CD4-positive, alpha-beta T cell treated with Interferon alpha-2 for 1 hour (primary cell): ENCODE data around the gene STARD5.
A peak's percentile ranks its signal among the peaks of the same experiment; 100 is the strongest.

Experiments
- DNase-seq, 2 donors: peaks; one replicate each; pipeline ENCODE4 v3.0.0-alpha.2; 2020 to 2022

STARD5 gene

DNA sequence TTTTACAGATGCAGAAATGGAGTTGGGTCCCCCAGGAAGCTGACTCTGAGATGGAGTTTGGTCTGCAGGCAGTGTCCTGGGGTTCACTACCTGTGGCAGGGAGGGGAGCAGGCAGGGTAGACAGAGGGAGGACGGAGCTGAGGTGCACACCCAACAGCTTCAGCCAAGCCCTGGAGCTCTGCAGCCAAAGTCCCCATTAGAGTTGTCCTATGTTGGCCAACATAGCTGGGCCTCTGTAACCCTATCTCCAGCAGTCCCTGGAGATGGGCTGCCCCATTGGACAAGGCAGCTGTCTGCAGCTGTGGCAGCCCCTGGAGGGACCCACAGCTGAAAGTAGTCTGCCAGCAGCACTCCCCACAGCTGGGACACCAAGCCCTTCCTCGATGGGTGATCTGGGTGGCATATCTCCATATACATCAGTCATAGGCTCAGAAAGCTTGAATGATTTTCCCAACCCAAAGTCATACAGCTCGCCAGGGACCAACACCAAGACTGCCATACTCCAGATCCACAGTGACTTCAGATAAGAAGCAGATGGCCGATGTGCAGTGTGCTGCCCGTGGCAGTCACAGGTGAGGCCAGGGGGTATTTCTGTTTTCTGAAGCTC is 31.9 kb downstream of the STARD5 start:
- no peak for DNase-seq

DNA sequence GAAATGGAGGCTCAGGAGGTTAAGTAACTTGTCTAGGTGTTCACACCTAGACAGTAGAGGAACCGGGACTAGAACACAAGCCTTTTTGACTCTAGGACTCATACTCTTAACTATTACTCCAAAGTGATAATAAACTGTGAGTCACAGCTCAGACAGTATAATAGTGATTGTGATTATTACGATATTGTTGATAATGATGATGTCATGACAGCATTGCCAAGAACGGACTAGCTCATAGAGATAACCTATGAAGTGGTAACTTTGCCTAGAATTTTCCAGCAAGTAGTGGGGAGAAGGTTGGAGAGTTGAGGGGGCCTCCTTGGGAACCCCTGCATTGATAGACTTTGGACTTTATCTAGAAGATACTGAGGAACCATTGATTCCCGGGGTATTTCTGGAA is 34.0 kb downstream of the STARD5 start:
- DNase-seq = no peak

DNA sequence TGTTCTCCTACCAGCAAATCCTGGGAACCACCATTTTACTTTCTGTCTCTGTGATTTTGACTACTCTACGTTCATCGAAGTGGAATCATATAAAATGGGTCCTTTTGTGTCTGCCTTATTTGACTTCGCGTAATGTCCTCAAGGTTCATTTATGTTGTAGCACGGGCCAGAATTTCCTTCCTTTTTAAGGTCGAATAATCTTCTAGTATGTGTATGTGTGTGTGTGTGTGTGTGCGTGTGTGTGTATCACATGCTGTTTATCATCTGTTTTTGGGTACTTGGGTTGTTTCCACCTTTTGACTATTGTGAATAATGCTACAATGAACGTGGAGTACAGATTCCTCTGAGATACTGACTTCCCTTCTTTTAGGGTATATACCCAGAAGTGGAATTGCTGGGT is 35.3 kb downstream of the STARD5 start:
- no peak for DNase-seq

DNA sequence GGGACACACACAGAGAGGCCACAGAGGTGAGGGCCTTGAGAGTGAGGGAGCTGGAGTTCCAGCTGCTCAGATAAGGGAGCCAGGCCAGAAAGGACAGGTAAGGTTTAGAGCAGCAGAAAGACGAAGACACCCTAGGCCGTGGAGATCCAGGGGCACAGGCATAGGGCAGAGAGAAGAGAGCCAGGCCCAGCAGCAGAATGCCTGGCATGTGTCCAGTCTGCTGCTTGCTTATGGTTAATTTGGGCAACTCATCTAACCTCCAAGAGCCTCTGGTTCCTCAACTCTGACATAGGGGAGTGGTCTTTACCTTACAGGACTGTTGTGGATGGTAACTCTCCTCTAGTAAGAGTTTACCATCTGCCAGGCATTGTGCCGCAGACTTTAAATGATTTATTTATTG is 35.9 kb downstream of the STARD5 start:
- no peak for DNase-seq

DNA sequence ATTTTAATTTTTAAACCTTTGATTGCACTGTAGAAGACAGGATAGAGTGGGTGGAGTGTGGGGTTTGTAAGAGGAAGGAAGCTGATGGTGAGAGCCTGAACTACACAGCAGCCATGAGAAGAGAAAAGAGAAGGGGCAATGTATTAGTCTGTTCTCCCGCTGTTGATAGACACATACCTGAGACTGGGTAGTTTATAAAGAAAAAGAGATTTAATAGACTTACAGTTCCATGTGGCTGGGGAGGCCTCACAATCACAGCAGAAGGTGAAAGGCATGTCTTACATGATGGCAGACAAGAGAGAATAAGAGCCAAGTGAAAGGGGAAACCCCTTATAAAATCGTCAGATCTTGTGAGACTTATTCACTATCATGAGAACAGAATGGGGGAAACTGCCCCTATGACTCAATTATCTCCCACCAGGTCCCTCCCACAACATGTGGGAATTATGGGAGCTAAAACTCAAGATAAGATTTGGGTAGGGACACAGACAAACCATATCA is 37.3 kb downstream of the STARD5 start:
- peak in 1 of 2 donors; percentile 51 for DNase-seq

DNA sequence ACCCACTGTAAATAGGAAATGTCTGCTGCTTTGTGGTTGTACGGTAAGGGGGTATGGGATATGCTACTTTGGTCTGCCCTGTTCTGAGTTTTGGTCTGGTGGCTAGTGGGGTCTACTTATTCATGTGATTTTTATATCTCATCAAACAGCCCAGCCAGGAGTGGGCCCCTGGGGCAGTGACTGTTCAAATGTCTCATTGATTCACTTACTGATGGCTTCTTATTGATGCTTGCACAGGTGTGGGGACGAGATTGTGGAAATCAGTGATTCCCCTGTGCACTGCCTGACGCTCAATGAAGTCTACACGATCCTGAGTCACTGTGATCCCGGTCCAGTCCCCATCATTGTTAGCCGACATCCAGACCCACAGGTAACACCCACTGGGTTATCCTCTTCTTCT is 38.5 kb downstream of the STARD5 start:
- no peak for DNase-seq

DNA sequence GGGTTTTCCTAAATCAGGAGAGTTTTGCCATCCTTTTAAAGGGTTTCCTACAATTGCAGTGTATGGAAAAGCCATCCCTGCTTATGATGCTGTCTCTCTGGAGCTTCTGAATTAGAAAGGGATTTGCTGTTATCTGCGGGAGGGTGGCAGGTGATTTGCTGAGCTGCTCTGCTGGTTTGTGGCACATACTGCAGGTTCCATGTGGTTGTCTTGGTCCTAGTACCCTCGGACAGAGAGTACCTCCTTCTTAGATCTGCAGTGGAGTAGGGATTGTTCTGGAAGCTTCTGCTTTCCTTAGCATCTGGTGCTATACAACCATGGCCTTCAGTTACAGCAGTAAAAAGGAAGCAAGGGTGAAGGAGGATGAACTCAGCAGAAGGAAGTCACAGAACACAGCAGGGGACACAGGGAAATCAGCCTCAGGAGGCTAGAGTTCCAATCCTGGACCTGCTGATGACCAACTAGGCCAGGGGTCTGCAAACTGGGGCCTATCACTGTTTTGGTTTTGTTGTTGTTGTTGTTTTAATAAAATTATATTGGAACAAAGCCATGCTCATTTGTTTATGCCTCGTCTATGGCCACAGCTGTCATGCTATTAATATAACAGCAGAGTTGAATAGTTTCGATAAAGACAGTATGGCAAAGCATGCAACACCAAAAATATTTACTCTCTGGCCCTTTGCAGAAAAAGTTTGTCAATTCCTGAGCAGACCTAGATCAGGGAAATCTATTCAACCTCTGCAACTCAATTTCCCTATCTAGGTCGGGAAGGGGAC is 39.5 kb downstream of the STARD5 start:
- DNase-seq = no peak

DNA sequence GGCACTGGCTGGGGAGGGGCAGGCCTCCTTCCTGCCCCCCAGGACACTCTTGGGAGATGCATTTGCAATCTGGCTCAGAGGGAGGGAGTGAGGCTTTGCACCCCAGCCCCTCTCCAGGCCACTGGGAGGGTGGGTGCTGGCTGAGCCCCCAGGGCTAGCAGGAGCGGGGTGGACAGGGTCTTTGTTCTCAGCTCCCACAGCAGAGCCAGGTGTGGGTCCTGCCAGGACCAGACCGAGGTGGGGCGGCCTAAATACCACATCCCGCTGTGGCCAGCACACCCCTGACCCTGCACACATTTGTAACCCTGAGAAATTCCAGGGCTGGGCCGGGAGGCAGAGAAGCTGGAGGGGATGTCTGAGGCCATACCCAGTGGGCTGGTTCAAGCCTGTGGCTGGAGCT is 41.0 kb downstream of the STARD5 start:
- DNase-seq = no peak

DNA sequence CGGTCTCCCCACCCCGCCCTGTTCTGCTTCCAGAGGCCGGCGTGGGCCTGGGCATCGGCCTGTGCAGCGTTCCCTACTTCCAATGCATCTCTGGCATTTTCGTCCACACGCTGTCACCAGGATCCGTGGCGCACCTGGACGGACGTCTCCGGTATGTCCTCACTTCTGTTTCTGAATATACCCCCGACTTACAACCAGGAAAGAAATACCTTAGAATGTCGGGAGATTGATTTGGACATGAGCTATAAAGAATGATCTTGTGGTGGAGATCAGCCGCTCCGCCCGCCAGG is 41.4 kb downstream of the STARD5 start:
- no peak for DNase-seq

DNA sequence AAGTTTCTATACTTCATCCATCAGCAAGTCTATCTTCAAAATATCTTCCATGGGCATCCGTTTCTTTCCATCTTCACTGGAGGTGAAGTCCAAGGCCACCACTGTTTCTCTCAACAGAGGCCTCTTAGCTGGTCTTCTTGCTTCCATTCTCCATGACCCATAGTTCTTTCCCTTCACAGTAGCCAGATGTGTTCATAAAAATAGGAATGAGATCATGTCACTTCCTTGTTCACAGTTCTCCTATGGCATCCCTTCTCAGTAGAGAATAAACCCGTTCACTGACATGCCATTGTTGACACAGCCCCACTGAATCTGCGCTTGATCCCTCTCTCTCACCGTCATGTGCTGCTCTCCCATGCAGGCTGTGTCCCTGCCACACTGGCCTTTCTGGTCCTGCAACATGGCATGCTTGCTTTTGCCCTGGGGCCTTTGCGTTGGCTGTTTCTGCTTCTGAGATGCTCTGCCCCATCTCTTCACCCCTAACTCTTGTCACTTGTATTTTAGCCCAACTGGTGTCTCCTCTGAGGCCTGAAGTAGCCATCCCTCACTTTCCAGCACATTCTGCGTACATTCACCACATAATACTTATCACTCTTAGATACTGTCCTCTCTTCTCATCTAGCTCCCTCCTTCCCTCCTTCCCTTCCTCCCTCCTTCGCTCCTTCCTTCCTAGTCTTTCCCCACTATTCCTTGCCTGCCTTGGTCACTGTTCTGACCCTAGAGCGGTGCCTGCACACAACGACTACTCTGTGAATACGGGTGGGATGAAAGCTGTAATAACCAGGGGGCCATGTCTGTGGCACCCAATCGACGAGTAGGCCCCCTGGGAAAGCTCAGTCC is 42.0 kb downstream of the STARD5 start:
- DNase-seq = no peak

DNA sequence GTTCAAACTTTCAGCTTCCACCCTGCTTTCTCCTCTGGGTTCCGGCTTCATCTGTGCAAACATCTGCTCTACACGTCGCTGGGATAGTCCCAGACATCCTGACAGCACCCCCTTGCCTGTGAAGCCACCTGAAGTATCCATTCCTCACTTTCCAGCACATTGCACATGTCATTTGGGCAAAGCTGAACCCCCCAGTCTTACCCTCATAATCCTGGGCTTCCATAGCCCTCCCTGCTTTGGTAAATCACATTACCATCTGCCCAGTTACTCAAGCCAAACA is 42.5 kb downstream of the STARD5 start:
- DNase-seq = no peak

DNA sequence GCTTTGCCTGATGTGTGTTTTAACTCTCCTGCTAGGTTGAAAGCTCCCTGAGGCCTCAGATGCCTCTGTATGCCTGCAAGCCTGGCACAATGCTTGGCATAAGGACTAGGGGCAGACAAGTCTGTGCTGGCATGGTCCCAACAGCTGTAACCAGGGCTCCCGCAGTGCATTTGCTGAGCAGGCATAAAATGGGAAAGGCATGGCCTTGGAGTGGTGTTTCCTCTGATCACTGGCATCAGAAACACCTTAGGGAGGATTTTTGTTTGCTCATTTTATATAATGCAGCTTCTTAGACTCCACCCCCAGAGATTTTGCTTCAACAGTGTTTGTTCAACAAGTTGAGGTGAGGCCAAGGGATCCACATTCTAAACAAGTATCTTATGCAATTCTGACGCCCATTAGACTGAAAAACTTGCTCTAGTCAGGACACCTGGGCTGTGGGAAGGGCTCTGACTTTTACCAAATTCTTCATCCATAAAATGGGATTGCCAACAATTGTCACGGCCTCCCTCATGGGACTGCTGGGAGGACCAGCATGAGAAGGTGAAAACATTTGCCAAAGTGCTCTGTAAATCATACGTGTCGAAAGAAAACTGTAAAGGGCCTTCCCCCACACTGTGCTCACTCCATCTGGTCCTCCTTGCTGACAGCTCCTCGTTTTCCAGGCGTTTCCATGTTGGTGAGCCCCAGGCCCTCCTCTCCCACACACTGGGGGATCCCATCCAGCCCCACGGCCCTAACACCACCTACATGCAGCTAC is 43.1 kb downstream of the STARD5 start:
- DNase-seq = no peak

DNA sequence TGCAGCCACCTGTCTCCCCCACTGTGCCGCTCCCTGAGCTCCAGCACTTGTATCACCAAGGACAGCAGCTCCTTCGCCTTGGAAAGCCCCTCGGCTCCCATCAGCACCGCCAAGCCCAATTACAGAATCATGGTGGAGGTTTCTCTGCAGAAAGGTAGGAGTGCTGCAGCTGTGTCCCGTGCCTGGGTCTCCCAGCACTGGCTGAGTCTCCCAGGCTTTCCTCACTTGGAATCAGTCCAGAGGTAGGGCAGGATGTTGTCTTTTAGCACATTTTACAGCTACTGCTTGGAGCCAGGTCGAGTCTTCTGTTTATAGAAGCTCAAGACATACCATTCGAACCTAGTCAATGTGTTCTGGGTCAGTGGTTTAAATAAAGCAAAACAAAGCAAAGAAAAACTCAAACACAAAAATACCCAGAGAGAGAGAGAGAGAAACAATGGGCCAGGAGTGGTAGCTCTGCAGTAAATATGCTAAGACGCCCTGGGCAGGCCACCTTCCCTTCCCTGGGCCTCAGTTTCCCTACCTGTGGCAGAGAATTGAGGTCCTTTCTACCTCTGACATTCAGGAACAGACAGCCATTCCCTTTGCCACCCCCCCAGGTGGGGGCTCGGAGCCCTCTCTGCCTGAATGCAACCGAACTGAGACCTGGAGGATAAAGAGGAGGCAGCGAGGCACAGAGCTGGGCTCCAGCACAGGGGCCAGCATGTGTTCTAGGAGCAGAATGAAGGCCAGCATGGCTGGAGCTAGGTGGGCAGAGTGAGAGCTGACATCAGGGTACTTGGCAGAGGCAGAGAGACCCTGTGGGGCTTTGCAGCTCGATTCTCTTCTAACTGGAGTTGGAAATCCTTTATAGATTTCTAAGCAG is 44.1 kb downstream of the STARD5 start:
- no peak for DNase-seq

DNA sequence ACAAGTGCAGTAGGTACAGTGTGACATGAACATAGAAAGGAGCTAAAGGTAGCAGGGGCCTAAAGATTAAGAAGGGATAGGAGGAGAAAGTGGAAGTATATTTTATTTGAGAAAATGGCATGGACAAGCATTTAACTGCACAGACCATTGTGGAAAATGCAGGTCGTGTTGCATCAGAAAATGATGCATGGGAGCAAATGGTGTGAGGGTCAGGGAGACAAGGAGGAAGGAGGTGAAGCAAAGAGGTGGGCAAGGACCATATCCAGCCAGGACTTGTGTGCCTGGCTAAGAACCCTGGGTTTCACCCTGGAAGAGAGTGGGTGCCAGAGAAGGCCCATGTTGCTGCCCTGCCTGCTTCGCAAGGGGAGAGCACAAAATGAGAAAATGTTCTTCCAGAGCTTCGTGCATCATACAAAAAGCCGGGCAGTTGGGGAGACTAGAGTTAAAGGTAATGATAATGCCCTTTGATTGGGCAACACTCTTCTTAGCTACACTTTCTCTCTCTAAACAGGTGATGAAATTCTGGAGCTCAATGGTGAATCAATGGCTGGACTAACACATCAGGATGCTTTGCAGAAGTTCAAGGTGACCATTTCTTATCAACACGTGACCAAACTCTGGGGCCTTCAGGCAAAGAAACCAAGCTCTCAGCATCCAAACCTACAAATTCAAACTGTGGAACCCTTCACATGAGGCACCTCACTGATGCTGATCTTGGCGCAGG is 45.5 kb downstream of the STARD5 start:
- DNase-seq = no peak

DNA sequence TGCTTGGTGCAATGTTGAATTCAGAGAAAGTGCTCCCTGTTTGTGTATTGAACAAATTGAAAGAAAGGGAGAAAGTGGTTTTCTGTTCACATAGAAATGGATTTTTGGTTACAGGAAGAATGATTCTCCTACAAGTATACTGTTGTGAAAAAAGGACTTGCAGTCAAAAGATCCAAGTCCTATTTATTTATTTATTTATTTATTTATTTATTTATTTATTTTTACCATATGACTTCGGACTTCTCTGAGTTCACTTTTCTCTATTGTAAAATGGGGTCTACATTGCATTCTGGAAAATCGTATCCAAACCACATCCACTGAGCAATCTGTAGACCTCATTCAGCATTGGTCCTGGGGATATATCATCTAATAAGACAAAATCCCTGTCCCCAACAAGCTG is 46.1 kb downstream of the STARD5 start:
- DNase-seq = no peak

DNA sequence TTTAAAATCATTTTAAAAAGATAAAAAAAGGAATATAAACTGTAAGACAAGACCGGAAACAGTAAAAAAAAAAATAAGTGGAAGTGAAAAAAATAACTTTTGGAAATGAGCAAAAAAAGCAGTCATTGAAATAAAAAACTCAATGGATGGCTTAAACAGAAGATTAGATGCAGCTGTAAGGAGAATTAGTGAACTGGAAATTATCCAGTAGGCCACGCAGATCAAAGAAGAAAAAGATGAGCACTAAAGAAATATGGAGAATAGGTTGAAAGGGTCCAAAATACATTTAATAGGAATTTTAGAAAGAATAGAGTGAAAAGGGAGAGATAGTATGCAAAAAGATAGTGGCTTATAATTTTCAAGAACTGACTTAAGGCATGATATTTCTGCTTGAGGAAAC is 47.0 kb downstream of the STARD5 start:
- no peak for DNase-seq

DNA sequence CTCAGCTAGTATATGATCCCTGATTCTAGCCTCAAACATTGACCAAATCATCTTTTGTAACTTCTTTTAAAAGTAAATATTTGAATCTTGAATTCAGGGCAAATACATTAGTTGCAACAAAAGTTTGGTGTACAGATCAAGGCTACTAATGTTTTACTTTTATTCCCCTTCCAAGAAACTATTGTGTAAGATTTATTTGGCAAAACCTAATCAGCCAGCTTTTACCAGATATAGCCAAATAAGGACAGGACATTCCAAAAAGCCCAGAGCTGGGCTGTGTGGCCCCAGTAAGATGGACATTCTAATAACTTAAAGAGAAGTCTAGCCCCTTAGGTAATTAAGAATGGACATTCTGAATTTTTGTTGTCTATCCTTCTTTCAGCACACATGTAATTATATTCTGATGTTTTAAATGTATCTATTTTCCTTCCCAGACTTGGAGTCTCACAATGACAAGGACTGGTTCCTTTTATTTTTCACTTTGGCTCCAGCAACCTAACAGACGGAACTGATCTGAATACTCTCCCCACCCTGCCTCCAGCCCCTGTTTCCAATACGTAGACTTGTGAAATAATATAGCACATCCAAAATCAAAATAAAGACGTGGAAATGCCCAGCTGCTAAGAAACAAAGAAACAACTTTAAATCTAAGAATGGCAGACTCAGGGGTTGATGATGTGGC is 48.1 kb downstream of the STARD5 start:
- no peak for DNase-seq

DNA sequence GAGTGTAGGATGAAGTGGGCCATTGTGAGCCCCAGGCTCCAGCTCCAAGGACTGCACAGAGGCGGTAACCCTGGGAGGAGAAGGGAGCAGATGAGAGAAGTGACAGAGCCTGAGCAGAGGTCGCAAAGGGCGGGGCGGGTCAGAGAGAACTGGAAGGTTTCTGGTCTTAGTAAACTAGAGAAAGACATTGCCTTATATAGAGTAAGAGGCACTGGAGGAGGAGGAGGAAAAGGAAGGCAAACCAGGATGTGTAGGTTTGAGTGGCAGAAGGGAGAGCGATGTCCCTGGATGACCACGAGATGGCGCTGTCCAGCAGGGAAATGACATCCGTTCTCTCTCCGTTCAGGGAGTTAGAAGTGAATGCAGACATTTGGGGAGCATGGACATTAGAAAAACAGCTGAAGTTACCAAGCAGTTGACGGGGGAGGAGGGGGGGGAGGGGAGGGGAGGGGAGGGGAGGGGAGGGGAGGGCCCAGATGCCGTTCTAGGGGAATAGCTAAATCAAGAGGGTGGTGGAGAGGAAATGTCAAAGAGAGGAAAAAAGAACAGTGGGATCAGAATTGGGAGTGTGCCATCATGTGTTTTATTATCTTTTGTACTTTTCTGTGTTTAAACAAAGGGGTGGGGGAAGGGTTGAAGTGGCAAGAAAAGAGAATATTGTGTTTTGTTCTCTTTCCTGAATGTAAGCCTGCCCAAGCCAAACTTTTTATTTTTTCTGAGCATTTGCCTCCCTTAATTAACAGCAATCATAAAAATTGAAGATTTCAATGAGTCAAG is 48.8 kb downstream of the STARD5 start:
- DNase-seq = peak; percentile 81 to 84

DNA sequence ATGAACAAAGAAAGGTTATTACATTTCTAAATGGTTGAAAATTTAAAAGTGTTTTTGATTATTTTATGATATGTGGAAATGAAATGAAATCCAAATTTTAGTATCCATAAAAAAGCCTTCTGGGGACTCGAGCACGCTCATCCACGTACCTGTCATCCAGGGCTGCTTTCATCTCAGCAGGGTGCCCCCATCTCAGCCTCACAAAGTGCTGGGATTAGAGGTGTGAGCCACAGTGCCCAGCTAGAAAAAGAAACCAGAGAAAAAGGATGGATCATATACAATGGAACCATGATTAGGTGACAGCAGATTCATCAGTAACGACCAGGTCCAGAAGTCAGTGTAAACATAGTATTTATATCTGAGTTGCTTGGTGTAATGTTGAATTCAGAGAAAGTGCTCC is 49.7 kb downstream of the STARD5 start:
- DNase-seq = no peak

DNA sequence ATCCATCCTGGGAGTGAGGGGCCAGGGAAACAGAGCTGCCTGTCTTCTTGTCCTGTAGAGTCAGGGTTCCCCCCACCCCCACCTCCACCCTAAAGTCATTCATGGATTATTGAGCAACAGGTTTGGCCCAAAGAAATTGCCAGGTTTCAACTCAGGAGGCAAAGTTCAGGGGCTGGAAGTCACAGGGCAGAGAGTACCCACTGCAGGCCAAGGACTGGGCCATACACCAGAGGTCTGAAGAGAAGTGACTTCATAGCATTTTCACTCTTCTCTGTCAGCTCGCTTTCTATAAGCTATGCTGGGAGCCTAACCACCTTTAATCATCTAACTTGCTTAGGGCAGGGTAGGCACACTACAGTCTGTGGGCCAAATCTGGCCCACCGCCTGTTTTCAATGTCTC is 50.1 kb downstream of the STARD5 start:
- no peak for DNase-seq
